ENCODE data around the gene PARP14.

PARP14 gene

GRCh38 chr3:122770521-122771202 lies 90.0 kb downstream of the PARP14 start:
- DNase-seq (ENCODE audit: low spot score) = no peak

- DNase-seq (ENCODE audit: low spot score) = no peak
These were observed 92.2 kb downstream of the PARP14 start for GRCh38 chr3:122772827-122773226.

- DNase-seq (ENCODE audit: low spot score) = no peak
These were observed 93.4 kb downstream of the PARP14 start for GRCh38 chr3:122773944-122774509.

- DNase-seq (ENCODE audit: low spot score) = no peak
These were observed 93.9 kb downstream of the PARP14 start for GRCh38 chr3:122774564-122774963.

- DNase-seq (ENCODE audit: low spot score) = no peak
These were observed 96.2 kb downstream of the PARP14 start for GRCh38 chr3:122776675-122777468.

- DNase-seq (ENCODE audit: low spot score) = no peak
These were observed 96.9 kb downstream of the PARP14 start for GRCh38 chr3:122777563-122777962.
